ENCODE measurements around the gene ZSCAN5B. TPM values are rescaled to one million over a fixed set of nuclear protein-coding genes. Genes with fewer than 3 reads are reported as not detected.

The ZSCAN5B gene
- total RNA-seq, 6 experiments from 2014 or later = not detected

DNA sequence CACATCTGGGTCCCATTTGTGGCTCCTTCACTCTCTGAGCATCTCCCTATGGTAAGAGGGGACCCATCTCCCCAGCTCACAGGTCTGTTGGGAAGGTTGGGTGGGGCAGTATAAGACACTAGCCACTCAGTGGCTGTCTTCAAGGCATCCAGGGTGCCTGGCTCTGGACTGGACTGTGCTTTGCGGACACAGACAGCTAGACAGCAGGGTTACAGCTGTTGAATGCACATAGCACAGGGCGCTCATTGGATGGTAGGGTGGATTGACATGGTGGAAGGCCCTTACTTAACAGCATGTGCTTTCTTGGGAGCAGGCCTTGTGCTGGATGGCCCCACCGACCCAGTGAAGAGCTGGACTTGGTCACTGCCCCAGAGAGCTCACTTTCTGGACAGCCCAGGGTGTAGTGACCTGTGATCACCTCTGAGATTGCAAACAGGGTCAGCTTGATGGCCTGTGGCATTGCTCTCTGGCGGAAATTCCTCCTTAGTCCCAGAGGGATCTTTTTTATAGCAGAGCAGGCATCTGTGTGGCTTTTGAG is 54.6 kb downstream of the ZSCAN5B start:
- Histone ChIP-seq H3K4me3 (peak overlapping the region; percentile 54 to 68 (median 63)), H3K9me3 (no peaks in the 10 kb centered on the region), H3K36me3 (peaks cover 0 to 13% (median 2%) of the 10 kb centered on the region in 4 donors), H3K27ac (peak overlapping the region; percentile 51 to 81 (median 67)), H3K4me1 (peaks cover 0 to 63% (median 31%) of the 10 kb centered on the region in 4 donors), H3K27me3 (no peaks in the 10 kb centered on the region)
- TF ChIP-seq POLR2A (IDR thresholded peaks at IDR 0.05) = no peak
- no peak for TF ChIP-seq CTCF (IDR thresholded peaks at IDR 0.05)
- WGBS (ENCODE audit: insufficient coverage, low coverage, low lambda C conversion rate, missing lambda C conversion rate) = 60% methylated on average over 1 of the region's 4 CpGs
- intact Hi-C loops (cut with DNase I) = no loop called here
- peak in 2 of 3 donors; percentile 79 to 86 for DNase-seq
- peak; percentile 19 to 40 (median 35) for ATAC-seq

DNA sequence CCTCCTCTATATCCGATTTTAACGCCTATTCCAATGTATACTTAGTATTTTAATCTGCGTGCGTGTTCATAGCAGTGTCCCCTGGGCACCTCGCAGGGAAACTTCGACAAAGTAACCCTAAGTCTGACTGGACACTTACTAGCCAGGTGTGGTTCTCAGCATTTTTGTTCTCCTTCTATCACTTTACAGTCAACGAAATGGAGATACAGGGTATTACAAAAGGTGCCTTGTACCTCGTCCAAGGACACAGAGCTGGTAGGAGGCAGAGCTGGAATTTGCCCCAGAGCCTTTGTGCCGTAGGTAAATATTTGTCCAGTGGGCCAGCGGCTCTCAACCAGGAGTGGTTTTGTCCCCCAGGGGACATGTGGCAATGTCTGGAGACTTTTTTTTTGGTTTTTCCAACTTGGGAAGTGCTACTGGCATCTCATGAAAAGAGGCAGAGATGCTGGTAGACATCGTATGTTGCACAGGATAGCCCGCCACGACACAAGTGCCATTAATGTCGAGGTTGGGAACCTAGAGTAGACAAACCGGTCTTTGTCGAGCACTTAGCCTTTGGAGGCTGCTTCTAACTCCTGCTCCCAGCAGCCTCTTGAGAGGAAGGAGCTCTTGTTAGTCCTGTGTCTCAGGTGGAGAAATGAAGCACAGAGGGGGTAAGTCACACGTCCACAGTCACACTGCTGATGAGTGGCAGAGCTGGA is 55.3 kb downstream of the ZSCAN5B start:
- Histone ChIP-seq H3K27me3 (no peaks in the 10 kb centered on the region), H3K9me3 (no peaks in the 10 kb centered on the region), H3K4me1 (peaks cover 0 to 71% (median 34%) of the 10 kb centered on the region in 4 donors), H3K36me3 (peaks cover 0 to 6% (median 0%) of the 10 kb centered on the region in 4 donors), H3K4me3 (peak overlapping the region; percentile 54 to 68 (median 63)), H3K27ac (peak overlapping the region; percentile 51 to 81 (median 67))
- WGBS (ENCODE audit: insufficient coverage, low coverage, low lambda C conversion rate, missing lambda C conversion rate) = 16% methylated on average over 16 of the region's 17 CpGs
- TF ChIP-seq POLR2A (IDR thresholded peaks at IDR 0.05) (no peak), CTCF (IDR thresholded peaks at IDR 0.05) (no peak)
- DNase-seq = peak; percentile 63 to 90 (median 82)
- intact Hi-C loops (cut with DNase I) = no loop called here
- peak; percentile 26 to 52 (median 30) for ATAC-seq

GRCh38 chr19:56141417-56141993 is 56.1 kb downstream of the ZSCAN5B start:
- intact Hi-C loops (cut with DNase I) = no loop called here
- no peaks in the 10 kb centered on the region for H3K36me3 ChIP-seq
- H3K4me1 ChIP-seq = peaks cover 0 to 78% (median 38%) of the 10 kb centered on the region in 4 donors
- no peaks in the 10 kb centered on the region for H3K27me3 ChIP-seq
- peak overlapping the region; percentile 54 to 68 (median 63) for H3K4me3 ChIP-seq
- under 1% methylated on average over 25 of the region's 26 CpGs for WGBS (ENCODE audit: insufficient coverage, low coverage, low lambda C conversion rate, missing lambda C conversion rate)
- no peak for TF ChIP-seq CTCF (IDR thresholded peaks at IDR 0.05)
- no peak for TF ChIP-seq POLR2A (IDR thresholded peaks at IDR 0.05)
- H3K9me3 ChIP-seq = no peaks in the 10 kb centered on the region
- ATAC-seq = no peak
- no peak for DNase-seq
- H3K27ac ChIP-seq = peak overlapping the region; percentile 51 to 81 (median 67)

DNA sequence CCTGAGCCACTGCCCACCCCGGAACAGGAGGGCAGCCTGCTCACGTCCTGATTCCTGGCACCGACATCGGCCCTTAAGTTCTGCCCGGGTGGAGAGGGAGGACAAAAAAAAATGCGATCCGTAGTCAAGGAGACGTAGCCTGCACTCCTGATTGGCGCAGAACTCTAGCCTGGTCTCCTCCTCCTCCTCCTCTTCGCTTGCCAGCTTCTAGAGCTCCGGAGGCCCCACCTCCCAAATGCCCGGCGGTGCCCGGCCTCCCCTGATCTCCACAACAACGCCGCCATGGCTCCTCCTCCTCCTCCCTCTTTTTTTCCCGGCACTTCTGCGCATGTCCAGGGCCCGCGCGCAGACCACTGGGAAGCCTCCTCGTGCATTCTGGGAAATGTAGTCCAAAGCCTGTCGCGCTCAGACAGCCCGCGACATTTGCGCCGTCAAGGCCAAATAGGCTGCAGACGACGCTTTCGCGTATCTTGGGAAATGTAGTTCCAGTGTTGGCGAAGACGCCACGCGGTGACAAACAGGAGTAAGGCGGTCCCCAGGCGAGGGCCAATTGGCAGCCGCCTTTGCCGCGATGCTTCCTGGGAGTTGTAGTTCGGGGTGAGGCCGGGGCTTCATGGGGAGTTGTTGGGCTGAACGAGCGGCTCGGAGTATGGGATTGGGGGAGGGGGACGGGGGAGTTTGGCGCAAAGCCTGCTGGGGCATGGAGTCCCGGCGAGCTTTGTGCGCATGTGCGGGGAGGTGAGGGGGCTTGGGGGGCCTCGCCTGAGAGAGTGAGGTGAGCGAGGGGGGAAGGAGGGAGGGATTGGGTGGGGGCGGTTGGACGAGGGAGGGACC is 56.8 kb downstream of the ZSCAN5B start, which contains the start of gene ZNF444:
TSS of gene ZNF444 (plus strand) at position 705 of the 834 bp plus-strand sequence. CDS start 5,625 bp downstream, outside the sequence.
- peak within 1 kb of the TSS; percentile 51 to 81 (median 67) for H3K27ac ChIP-seq
- WGBS (ENCODE audit: insufficient coverage, low coverage, low lambda C conversion rate, missing lambda C conversion rate) = under 1% methylated on average over 52 of the region's 56 CpGs
- intact Hi-C loops (cut with DNase I) = no loop called here
- ATAC-seq (peak; percentile 79 to 89 (median 80)), DNase-seq (peak; percentile 99 to 100 (median 100))
- TF ChIP-seq POLR2A (IDR thresholded peaks at IDR 0.05) = peak; percentile 31
- no peak for TF ChIP-seq CTCF (IDR thresholded peaks at IDR 0.05)
- peaks cover 0 to 79% (median 38%) of the 10 kb centered on the region in 4 donors for H3K4me1 ChIP-seq
- H3K27me3 ChIP-seq = no peaks in the 10 kb centered on the region
- peak within 1 kb of the TSS; percentile 54 to 68 (median 63) for H3K4me3 ChIP-seq
- H3K36me3 ChIP-seq = no peaks in the 10 kb centered on the region
- H3K9me3 ChIP-seq = no peaks in the 10 kb centered on the region

Measured in right lobe of liver (tissue), 6 donors.